Large intestine (tissue), 3 donors: Measurements from ENCODE around the gene RASL12. TPM values are rescaled to one million over a fixed set of nuclear protein-coding genes. Genes with fewer than 3 reads are reported as not detected.
"Not testable (repeated sequence)": the region's sequence is repeated elsewhere in the genome, so short reads cannot be mapped to it uniquely, and the experiment has no call there.

Experiments used
- DNase-seq, 2 donors: peaks; one replicate each; pipeline versions ENCODE4 v3.0.0 to v3.0.0-alpha.2; 2013
- H3K27ac ChIP-seq: one replicate; pipeline ENCODE4 v1.5.1; 2013; ENCODE audit warnings: low read length
- H3K27me3 ChIP-seq: 2 replicates; pipeline ENCODE4 v1.6.1; 2013; ENCODE audit warnings: low read length; ENCODE audit not compliant: control insufficient read depth, insufficient read depth
- H3K36me3 ChIP-seq: 2 replicates; pipeline ENCODE4 v1.6.1; 2013; ENCODE audit warnings: low read length; ENCODE audit not compliant: control insufficient read depth, insufficient read depth
- H3K4me1 ChIP-seq: one replicate; pipeline ENCODE4 v1.6.1; 2013; ENCODE audit warnings: low read length; ENCODE audit not compliant: control insufficient read depth, insufficient read depth
- H3K4me3 ChIP-seq: one replicate; pipeline ENCODE4 v1.5.1; 2013; ENCODE audit warnings: low read length
- H3K9me3 ChIP-seq: one replicate; pipeline ENCODE4 v1.6.1; 2013; ENCODE audit warnings: mild to moderate bottlenecking, low read depth, low read length, moderate library complexity; ENCODE audit not compliant: control insufficient read depth
- WGBS: methylation state at CpG from one replicate; pipeline ENCODE4 v1.1.5; 2013; ENCODE audit warnings: low lambda C conversion rate; ENCODE audit not compliant: insufficient coverage; 5-methylcytosine and 5-hydroxymethylcytosine counted together
- polyA plus RNA-seq: library from polyadenylated mRNA; unstranded; fragments of 120-200 nt; gene quantifications from one replicate; pipeline ENCODE4 v1.2.1, GENCODE V29; 2013

RASL12 gene
- polyA plus RNA-seq, 1 donor, result 3.6 TPM

DNA sequence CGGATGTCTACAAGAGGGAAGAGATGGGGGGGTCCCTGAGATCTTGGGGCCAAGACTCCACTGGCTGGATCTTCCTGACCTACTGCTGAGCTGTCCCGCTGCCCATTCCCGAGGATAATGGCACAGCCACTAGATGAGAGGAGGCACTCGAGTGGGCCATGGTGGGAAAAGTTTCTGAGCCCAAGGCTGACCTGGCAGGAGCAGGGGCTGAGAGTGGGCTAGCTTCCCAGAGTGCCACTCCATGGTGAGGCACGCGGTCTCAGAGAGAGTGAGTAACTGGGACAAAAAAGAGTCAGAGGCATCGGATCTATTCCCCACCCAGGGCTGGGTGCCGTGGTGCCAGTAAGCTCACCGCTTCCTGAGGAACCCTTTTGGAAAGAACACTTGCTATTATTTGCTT lies 11.7 kb downstream of the RASL12 start:
- Histone ChIP-seq H3K9me3 (no peaks in the 10 kb centered on the region), H3K36me3 (peaks cover 12% of the 10 kb centered on the region), H3K27ac (peak overlapping the region; percentile 73), H3K27me3 (no peaks in the 10 kb centered on the region), H3K4me1 (peaks cover 39% of the 10 kb centered on the region), H3K4me3 (no peak overlapping the region)
- no CpG with 5 or more reads among the region's 9 CpGs for WGBS
- DNase-seq, result no peak

DNA sequence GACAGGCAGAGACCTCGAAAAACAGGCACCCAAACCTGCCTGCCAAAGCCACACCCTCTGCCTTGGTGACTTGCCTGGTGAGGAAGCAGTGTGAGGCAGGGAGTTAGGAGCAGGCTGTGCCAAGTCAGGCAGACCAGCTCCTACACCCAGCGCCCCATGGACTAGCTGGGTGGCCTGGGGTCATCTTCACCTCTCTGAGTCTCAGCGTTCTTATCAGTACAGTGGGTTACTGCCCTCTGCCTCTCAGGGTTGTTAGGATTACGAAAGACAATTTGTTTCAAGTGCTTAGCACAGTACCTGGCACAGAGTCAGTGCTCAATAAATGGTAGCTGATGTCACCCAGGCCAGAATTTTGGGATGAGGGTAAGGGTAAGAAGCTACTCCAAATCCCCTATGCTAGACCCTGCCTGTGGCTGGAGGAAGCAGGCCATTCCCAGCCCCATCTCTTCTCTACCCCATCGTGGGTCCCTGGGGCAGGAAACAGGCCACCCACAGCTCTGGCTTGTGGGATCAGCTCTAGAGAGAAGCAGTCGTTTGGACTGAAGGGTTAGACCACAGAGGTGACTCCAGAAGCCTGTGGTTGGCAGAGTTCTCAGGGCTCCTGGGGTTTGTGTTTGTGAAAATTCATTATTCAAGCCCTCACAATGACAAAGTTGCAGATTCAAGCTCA lies 12.5 kb downstream of the RASL12 start:
- DNase-seq, result peak; percentile 75 to 84
- H3K9me3 ChIP-seq, result no peaks in the 10 kb centered on the region
- no peak overlapping the region for H3K4me3 ChIP-seq
- H3K27ac ChIP-seq, result peak overlapping the region; percentile 73
- no peaks in the 10 kb centered on the region for H3K27me3 ChIP-seq
- H3K4me1 ChIP-seq, result peaks cover 39% of the 10 kb centered on the region
- no CpG with 5 or more reads among the region's 6 CpGs for WGBS
- peaks cover 14% of the 10 kb centered on the region for H3K36me3 ChIP-seq

- Histone ChIP-seq H3K27ac (peak overlapping the region; percentile 73), H3K9me3 (no peaks in the 10 kb centered on the region), H3K36me3 (peaks cover 14% of the 10 kb centered on the region), H3K4me3 (no peak overlapping the region), H3K4me1 (peaks cover 42% of the 10 kb centered on the region), H3K27me3 (no peaks in the 10 kb centered on the region)
- DNase-seq, result peak; percentile 67 to 76
- WGBS, result no CpG with 5 or more reads among the region's 26 CpGs
Observed at GRCh38 chr15:65054333-65055200, 13.2 kb downstream of the RASL12 start.

GRCh38 chr15:65052956-65053355 lies 14.8 kb downstream of the RASL12 start:
- WGBS, result 75% methylated on average over 1 of the region's 2 CpGs
- Histone ChIP-seq H3K9me3 (no peaks in the 10 kb centered on the region), H3K4me3 (no peak overlapping the region), H3K36me3 (peaks cover 14% of the 10 kb centered on the region), H3K27me3 (no peaks in the 10 kb centered on the region), H3K27ac (no peak overlapping the region), H3K4me1 (peaks cover 40% of the 10 kb centered on the region)
- DNase-seq, result no peak

GRCh38 chr15:65051266-65051665 lies 16.5 kb downstream of the RASL12 start:
- DNase-seq, result no peak
- Histone ChIP-seq H3K4me1 (peaks cover 28% of the 10 kb centered on the region), H3K27me3 (no peaks in the 10 kb centered on the region), H3K4me3 (no peak overlapping the region), H3K9me3 (no peaks in the 10 kb centered on the region), H3K27ac (no peak overlapping the region), H3K36me3 (peaks cover 14% of the 10 kb centered on the region)
- no CpG with 5 or more reads among the region's 2 CpGs for WGBS

DNA sequence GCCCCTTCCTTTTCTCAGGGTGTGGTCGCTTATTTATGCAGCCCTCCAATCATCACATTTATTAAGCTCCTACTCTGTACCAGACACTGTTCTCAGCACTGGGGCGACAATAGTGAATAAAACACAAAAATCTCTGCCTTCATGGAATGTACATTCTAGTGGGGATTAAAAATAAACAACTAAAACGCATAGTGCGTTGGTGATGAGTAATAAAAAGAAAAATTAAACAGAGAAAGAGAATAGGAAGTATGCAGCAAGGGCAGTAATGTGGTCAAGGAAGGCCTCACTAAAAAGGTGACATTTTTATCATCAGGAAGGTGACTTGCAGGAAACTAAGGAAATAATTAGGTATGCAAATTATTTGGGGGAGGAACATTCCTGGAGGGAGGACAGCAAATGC lies 17.5 kb downstream of the RASL12 start:
- Histone ChIP-seq H3K4me3 (no peak overlapping the region), H3K9me3 (no peaks in the 10 kb centered on the region), H3K4me1 (peaks cover 24% of the 10 kb centered on the region), H3K27ac (no peak overlapping the region), H3K27me3 (no peaks in the 10 kb centered on the region), H3K36me3 (peaks cover 14% of the 10 kb centered on the region)
- WGBS, result 80% methylated on average over 3 of the region's 4 CpGs
- DNase-seq, result no peak

- peak; percentile 86 to 88 for DNase-seq
- H3K9me3 ChIP-seq, result no peaks in the 10 kb centered on the region
- peak overlapping the region; percentile 21 for H3K4me3 ChIP-seq
- no CpG with 5 or more reads among the region's 19 CpGs for WGBS
- H3K36me3 ChIP-seq, result peaks cover 14% of the 10 kb centered on the region
- peaks cover 21% of the 10 kb centered on the region for H3K4me1 ChIP-seq
- H3K27ac ChIP-seq, result no peak overlapping the region
- no peaks in the 10 kb centered on the region for H3K27me3 ChIP-seq
Observed at GRCh38 chr15:65049418-65049840, 18.4 kb downstream of the RASL12 start.

- 100% methylated on average over 1 of the region's 2 CpGs for WGBS
- Histone ChIP-seq H3K4me1 (peaks cover 30% of the 10 kb centered on the region), H3K4me3 (no peak overlapping the region), H3K27me3 (no peaks in the 10 kb centered on the region), H3K9me3 (no peaks in the 10 kb centered on the region), H3K36me3 (peaks cover 10% of the 10 kb centered on the region), H3K27ac (no peak overlapping the region)
- DNase-seq, result no peak
Observed at GRCh38 chr15:65048241-65048640, 19.6 kb downstream of the RASL12 start.

DNA sequence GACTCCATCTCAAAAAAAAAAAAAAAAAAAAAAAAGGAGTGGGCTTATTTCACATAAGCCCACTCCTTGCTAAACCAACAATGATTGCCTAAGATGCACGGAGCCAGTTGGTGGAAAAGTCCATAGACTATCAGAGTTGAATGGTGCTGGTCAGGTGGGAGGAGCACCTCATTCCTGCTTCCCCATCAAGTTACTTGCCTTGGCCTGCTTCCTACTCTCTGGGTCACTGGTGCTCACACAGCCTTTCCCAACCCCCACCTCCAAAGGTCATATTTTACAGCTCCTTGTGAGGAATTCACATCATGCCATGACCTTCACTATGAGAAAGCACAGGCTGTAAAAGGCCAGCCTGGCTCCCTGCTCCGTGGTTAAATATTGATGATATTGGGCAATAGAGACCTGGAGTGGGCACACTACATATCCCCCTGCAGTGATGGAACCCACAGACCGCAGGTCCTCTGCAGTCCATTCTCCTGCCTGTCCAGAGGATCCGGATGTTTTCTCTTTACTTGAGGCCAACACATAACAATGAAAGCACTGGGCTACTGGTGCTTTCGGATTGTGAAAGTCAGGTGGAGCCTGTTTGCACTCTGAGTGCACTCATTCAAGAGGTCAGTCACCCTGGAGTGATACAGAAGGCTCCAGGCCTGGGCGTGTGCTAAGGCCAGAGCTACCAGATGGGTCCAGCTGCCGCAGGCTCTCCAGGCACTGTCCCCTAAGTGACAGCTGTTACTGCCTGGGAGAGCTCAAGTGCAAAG lies 22.9 kb downstream of the RASL12 start, which contains the start of gene SLC51B:
Gene SLC51B, plus strand, starts transcription at position 664 of the 758 bp plus-strand sequence. CDS start 4,618 bp downstream, outside the sequence.
- no CpG with 5 or more reads among the region's 7 CpGs for WGBS
- Histone ChIP-seq H3K9me3 (no peaks in the 10 kb centered on the region), H3K4me3 (peak within 1 kb of the TSS; percentile 43), H3K27me3 (no peaks in the 10 kb centered on the region), H3K27ac (peak within 1 kb of the TSS; percentile 95), H3K36me3 (no peaks in the 10 kb centered on the region), H3K4me1 (peaks cover 55% of the 10 kb centered on the region)
- peak; percentile 95 to 98 for DNase-seq

GRCh38 chr15:65044218-65044617 lies 23.6 kb downstream of the RASL12 start:
- H3K4me3 ChIP-seq, H3K9me3 ChIP-seq, H3K36me3 ChIP-seq, H3K27me3 ChIP-seq: not testable (repeated sequence)
- peak; percentile 81 to 90 for DNase-seq
- peak overlapping the region; percentile 95 for H3K27ac ChIP-seq
- peaks cover 51% of the 10 kb centered on the region for H3K4me1 ChIP-seq
- no CpG with 5 or more reads among the region's 5 CpGs for WGBS
